Skeletal muscle tissue (tissue), 4 donors: ENCODE results near the gene POLR3GL. TPM values are rescaled to one million over a fixed set of nuclear protein-coding genes. Genes with fewer than 3 reads are reported as not detected.

Experiments
- H3K27ac ChIP-seq: one replicate; pipeline ENCODE4 v1.7.0; 2013; ENCODE audit warnings: mild to moderate bottlenecking, low read depth, low read length, inconsistent platforms
- H3K27me3 ChIP-seq, 3 donors: one replicate each; pipeline ENCODE4 v1.7.0; 2013; ENCODE audit warnings: low read length in 3 of 3; ENCODE audit not compliant: control insufficient read depth in 3 of 3, insufficient read depth in 3 of 3
- H3K36me3 ChIP-seq, 3 donors: one replicate each; pipeline ENCODE4 v1.7.0; 2013; ENCODE audit warnings: low read length in 3 of 3; ENCODE audit not compliant: control insufficient read depth in 3 of 3, insufficient read depth in 3 of 3
- H3K4me1 ChIP-seq, 3 donors: one replicate each; pipeline ENCODE4 v1.7.0; 2013; ENCODE audit warnings: low read length in 3 of 3, mild to moderate bottlenecking in 3 of 3; ENCODE audit not compliant: control insufficient read depth in 3 of 3, insufficient read depth in 3 of 3
- H3K4me3 ChIP-seq, 3 donors: one replicate each; pipeline ENCODE4 v1.7.0; 2013; ENCODE audit warnings: low read length in 3 of 3
- H3K9ac ChIP-seq, 3 donors: one replicate each; pipeline ENCODE4 v1.7.0; 2013; ENCODE audit warnings: low read length in 3 of 3, mild to moderate bottlenecking in 3 of 3, moderate library complexity in 2 of 3, low read depth in 1 of 3
- H3K9me3 ChIP-seq, 3 donors: one replicate each; pipeline ENCODE4 v1.7.0; 2013; ENCODE audit warnings: low read length in 3 of 3; ENCODE audit not compliant: control insufficient read depth in 3 of 3
- total RNA-seq: library from RNA; depleted of rRNA; stranded (reverse); fragments of >200 nt; gene quantifications from one replicate; pipeline ENCODE4 v1.2.3, GENCODE V29; 2014
- donor health status: Osteomylitis.

Gene POLR3GL
- total RNA-seq, 1 donor from 2014 or later: 17.7 TPM

GRCh38 chr1:145986551-145986950 is 22.1 kb downstream of the POLR3GL start:
- Histone ChIP-seq H3K9me3 (no peaks in the 10 kb centered on the region), H3K27ac (peak overlapping the region; percentile 93), H3K4me1 (peaks cover 43 to 53% (median 48%) of the 10 kb centered on the region in 3 donors), H3K27me3 (no peaks in the 10 kb centered on the region), H3K36me3 (no peaks in the 10 kb centered on the region), H3K9ac (peak overlapping the region in 1 of 3 donors; percentile 28), H3K4me3 (peak overlapping the region in 1 of 3 donors; percentile 19)

GRCh38 chr1:145987926-145988325 is 23.4 kb downstream of the POLR3GL start:
- Histone ChIP-seq H3K27ac (peak overlapping the region; percentile 93), H3K9ac (no peak overlapping the region), H3K9me3 (no peaks in the 10 kb centered on the region), H3K27me3 (no peaks in the 10 kb centered on the region), H3K36me3 (peaks cover 4 to 7% (median 5%) of the 10 kb centered on the region in 3 donors), H3K4me3 (no peak overlapping the region), H3K4me1 (peaks cover 39 to 43% (median 41%) of the 10 kb centered on the region in 3 donors)

DNA sequence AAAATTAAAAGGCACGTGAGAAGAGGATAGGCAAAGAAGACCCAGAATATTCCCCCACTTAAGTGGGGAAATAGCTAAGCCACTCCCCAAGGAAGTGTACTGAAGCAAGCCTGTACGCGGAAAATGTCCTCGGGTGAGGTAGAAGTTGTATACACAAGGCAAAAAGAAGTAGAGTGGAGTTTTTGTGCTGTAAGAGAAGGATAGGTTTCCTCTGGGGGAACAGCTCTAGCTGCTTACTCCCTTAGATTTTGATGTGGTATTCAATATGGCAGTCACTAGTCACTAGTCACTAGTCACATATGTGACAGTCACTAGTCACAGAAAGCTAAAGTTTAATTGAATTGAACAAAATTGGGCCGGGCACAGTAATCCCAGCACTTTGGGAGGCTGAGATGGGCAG is 24.3 kb downstream of the POLR3GL start:
- H3K27me3 ChIP-seq: no peaks in the 10 kb centered on the region
- H3K27ac ChIP-seq: peak overlapping the region; percentile 38
- H3K9me3 ChIP-seq: no peaks in the 10 kb centered on the region
- no peak overlapping the region for H3K4me3 ChIP-seq
- H3K36me3 ChIP-seq: peaks cover 12 to 16% (median 14%) of the 10 kb centered on the region in 3 donors
- H3K9ac ChIP-seq: no peak overlapping the region
- H3K4me1 ChIP-seq: peaks cover 39 to 43% (median 42%) of the 10 kb centered on the region in 3 donors

GRCh38 chr1:145990249-145990855 is 25.9 kb downstream of the POLR3GL start:
- H3K36me3 ChIP-seq: peaks cover 28 to 31% (median 29%) of the 10 kb centered on the region in 3 donors
- H3K27ac ChIP-seq: peak overlapping the region; percentile 99
- peak overlapping the region in 1 of 3 donors; percentile 7 for H3K9ac ChIP-seq
- H3K9me3 ChIP-seq: no peaks in the 10 kb centered on the region
- no peaks in the 10 kb centered on the region for H3K27me3 ChIP-seq
- no peak overlapping the region for H3K4me3 ChIP-seq
- peaks cover 29 to 34% (median 31%) of the 10 kb centered on the region in 3 donors for H3K4me1 ChIP-seq

DNA sequence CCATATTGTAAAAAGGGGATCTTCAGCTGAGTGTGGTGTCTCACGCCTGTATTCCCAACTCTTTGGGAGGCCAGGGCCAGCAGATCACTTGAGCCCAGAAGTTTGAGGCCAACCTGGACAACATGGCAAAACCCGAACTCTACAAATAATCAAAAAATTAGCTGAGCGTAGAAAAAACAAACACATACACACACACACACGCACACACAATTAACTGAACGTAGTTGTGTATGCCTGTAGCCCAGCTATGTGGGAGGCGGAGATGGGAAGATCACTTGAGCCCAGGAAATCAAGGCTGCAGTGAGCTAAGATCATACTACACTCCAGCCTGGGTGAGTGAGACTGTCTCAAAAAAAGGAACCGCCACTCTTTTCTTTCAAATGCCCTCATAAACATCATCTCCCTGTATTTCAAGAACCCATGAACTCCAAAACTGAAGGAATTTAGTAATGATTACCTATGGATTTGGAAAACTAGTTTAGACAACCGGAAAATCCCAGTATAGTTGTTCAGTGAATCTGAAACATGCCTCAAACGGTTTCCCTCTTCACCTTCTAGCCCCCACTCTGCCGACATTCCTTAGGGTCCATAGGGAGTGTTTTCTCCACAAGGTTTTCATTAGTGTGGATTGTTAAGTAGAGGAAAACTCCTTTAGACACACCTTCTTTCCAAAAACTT is 27.4 kb downstream of the POLR3GL start:
- H3K36me3 ChIP-seq: peaks cover 37 to 39% (median 39%) of the 10 kb centered on the region in 3 donors
- H3K9ac ChIP-seq: peak overlapping the region; percentile 38 to 72 (median 60)
- peak overlapping the region in 2 of 3 donors; percentile 71 to 97 for H3K4me3 ChIP-seq
- no peaks in the 10 kb centered on the region for H3K27me3 ChIP-seq
- peaks cover 17 to 22% (median 20%) of the 10 kb centered on the region in 3 donors for H3K4me1 ChIP-seq
- H3K27ac ChIP-seq: peak overlapping the region; percentile 99
- H3K9me3 ChIP-seq: no peaks in the 10 kb centered on the region

GRCh38 chr1:145992502-145992936 is 28.0 kb downstream of the POLR3GL start:
- H3K4me1 ChIP-seq: peaks cover 19 to 26% (median 20%) of the 10 kb centered on the region in 3 donors
- H3K27me3 ChIP-seq: no peaks in the 10 kb centered on the region
- H3K9me3 ChIP-seq: no peaks in the 10 kb centered on the region
- H3K36me3 ChIP-seq: peaks cover 37 to 39% (median 39%) of the 10 kb centered on the region in 3 donors
- H3K9ac ChIP-seq: peak overlapping the region; percentile 60 to 97 (median 72)
- H3K27ac ChIP-seq: peak overlapping the region; percentile 99
- peak overlapping the region; percentile 71 to 97 (median 93) for H3K4me3 ChIP-seq

DNA sequence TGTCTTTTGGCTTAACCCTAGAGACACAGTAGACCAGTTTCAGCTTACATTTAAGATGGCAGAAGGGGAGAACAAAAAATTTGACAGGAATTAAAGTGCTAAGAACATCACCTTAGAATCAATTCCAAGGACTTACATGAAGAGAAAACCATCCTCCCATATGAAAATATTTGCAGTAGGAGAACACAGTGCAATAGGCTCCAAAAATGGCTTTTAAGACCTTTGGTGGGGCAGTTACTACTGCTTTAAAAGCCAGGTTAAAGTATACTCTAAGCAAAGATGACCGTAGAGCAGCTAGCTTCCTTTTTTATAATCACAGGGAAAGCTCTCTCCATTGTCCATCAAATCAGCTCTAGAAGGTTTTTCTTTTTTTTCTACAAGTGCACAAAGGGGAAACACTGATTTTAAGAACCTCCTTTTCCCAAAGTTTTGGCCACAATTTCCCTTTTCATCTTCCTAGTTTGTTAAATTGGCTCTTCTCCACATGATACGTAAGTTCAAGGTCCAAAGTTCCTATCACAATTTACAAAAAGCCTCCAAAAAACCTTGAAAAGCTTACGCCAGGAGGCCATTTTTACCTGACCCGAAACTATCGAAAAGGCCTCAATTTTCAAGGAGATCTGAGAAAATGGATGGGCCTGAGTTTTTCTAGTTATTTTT is 28.6 kb downstream of the POLR3GL start:
- H3K9me3 ChIP-seq: no peaks in the 10 kb centered on the region
- H3K27ac ChIP-seq: peak overlapping the region; percentile 99
- H3K4me1 ChIP-seq: peaks cover 20 to 30% (median 23%) of the 10 kb centered on the region in 3 donors
- peak overlapping the region; percentile 94 to 97 (median 95) for H3K9ac ChIP-seq
- no peaks in the 10 kb centered on the region for H3K27me3 ChIP-seq
- H3K36me3 ChIP-seq: peaks cover 37 to 39% (median 39%) of the 10 kb centered on the region in 3 donors
- H3K4me3 ChIP-seq: peak overlapping the region; percentile 92 to 97 (median 93)

GRCh38 chr1:145993618-145994390 is 29.3 kb downstream of the POLR3GL start:
- peak overlapping the region; percentile 99 for H3K27ac ChIP-seq
- peaks cover 37 to 39% (median 39%) of the 10 kb centered on the region in 3 donors for H3K36me3 ChIP-seq
- H3K9ac ChIP-seq: peak overlapping the region; percentile 94 to 97 (median 95)
- peaks cover 27 to 36% (median 29%) of the 10 kb centered on the region in 3 donors for H3K4me1 ChIP-seq
- H3K4me3 ChIP-seq: peak overlapping the region; percentile 92 to 97 (median 93)
- H3K9me3 ChIP-seq: no peaks in the 10 kb centered on the region
- no peaks in the 10 kb centered on the region for H3K27me3 ChIP-seq

- Histone ChIP-seq H3K36me3 (peaks cover 37 to 39% (median 39%) of the 10 kb centered on the region in 3 donors), H3K9ac (peak overlapping the region; percentile 94 to 97 (median 95)), H3K4me3 (peak overlapping the region; percentile 92 to 97 (median 93)), H3K9me3 (no peaks in the 10 kb centered on the region), H3K27me3 (no peaks in the 10 kb centered on the region), H3K4me1 (peaks cover 32 to 44% (median 35%) of the 10 kb centered on the region in 3 donors), H3K27ac (peak overlapping the region; percentile 99)
These were observed 30.1 kb downstream of the POLR3GL start for GRCh38 chr1:145994391-145995120.
